GM18907 (cell line): ENCODE data around the gene OOSP4B.
"Not testable (repeated sequence)": the region's sequence is repeated elsewhere in the genome, so short reads cannot be mapped to it uniquely, and the experiment has no call there.

Experiments
- ATAC-seq: cut with Tn5 transposase; IDR thresholded peaks from one replicate; pipeline ENCODE4 v1.9.1; 2021; ENCODE audit warnings: mild to moderate bottlenecking, moderate library complexity; ENCODE audit not compliant: unreplicated experiment

Gene OOSP4B

GRCh38 chr11:60059052-60059451 is 42.1 kb downstream of the OOSP4B start:
- no peak for ATAC-seq

GRCh38 chr11:60059521-60060240 is 42.7 kb downstream of the OOSP4B start:
- no peak for ATAC-seq

GRCh38 chr11:60064111-60064510 is 47.1 kb downstream of the OOSP4B start:
- no peak for ATAC-seq

- ATAC-seq: no peak
Observed at GRCh38 chr11:60065801-60066200, 48.8 kb downstream of the OOSP4B start.

- ATAC-seq: no peak
Observed at GRCh38 chr11:60069450-60069849, 52.5 kb downstream of the OOSP4B start.

- ATAC-seq: not testable (repeated sequence)
Observed at GRCh38 chr11:60071644-60072043, 54.7 kb downstream of the OOSP4B start.

- ATAC-seq: no peak
Observed at GRCh38 chr11:60077216-60077817, 60.3 kb downstream of the OOSP4B start.

GRCh38 chr11:60077981-60078380 is 61.0 kb downstream of the OOSP4B start:
- ATAC-seq: no peak

- ATAC-seq: no peak
Observed at GRCh38 chr11:60078745-60079144, 61.8 kb downstream of the OOSP4B start.

- no peak for ATAC-seq
Observed at GRCh38 chr11:60080535-60080934, 63.6 kb downstream of the OOSP4B start.
